ENCODE data around the gene NTRK2. TPM values are rescaled to one million over a fixed set of nuclear protein-coding genes. Genes with fewer than 3 reads are reported as not detected.

The NTRK2 gene
- total and polyA plus RNA-seq, 4 donors: 0.26 to 1.4 (median 0.56) TPM

- no peak for DNase-seq (ENCODE audit: low spot score)
- TF ChIP-seq HNF4G (IDR thresholded peaks at IDR 0.05) (no peak), FOXA2 (IDR thresholded peaks at IDR 0.05) (no peak), REST (IDR thresholded peaks at IDR 0.05) (no peak), GABPA (IDR thresholded peaks at IDR 0.05 in 1 of 2, conservative IDR thresholded peaks at IDR 0.05 in 1 of 2) (no peak), FOXA1 (IDR thresholded peaks at IDR 0.05) (no peak), SP1 (IDR thresholded peaks at IDR 0.05) (no peak), RXRA (IDR thresholded peaks at IDR 0.05) (no peak), YY1 (IDR thresholded peaks at IDR 0.05) (no peak), TAF1 (conservative IDR thresholded peaks at IDR 0.05) (no peak), MAX (IDR thresholded peaks at IDR 0.05) (no peak), JUND (IDR thresholded peaks at IDR 0.05) (no peak), HNF4A (conservative IDR thresholded peaks at IDR 0.05) (no peak), RAD21 (IDR thresholded peaks at IDR 0.05) (no peak), EGR1 (IDR thresholded peaks at IDR 0.05; ENCODE audit: low read depth in 2 of 2) (no peak), NR2F2 (IDR thresholded peaks at IDR 0.05) (no peak), ATF3 (IDR thresholded peaks at IDR 0.05) (no peak)
- no peaks in the 10 kb centered on the region for H3K9me3 ChIP-seq (ENCODE audit: control insufficient read depth in 4 of 4, low read length in 3 of 4)
- no peaks in the 10 kb centered on the region for H3K4me1 ChIP-seq (ENCODE audit: control insufficient read depth in 4 of 4, insufficient read depth in 4 of 4, low read length in 3 of 4)
- H3K36me3 ChIP-seq (ENCODE audit: control insufficient read depth in 4 of 4, insufficient read depth in 3 of 4, low read depth in 1 of 4, low read length in 3 of 4): no peaks in the 10 kb centered on the region
- H3K9ac ChIP-seq (ENCODE audit: low read depth in 1 of 2, low read length in 2 of 2): no peak overlapping the region
- H3K27ac ChIP-seq (ENCODE audit: low read depth in 1 of 2, low read length in 2 of 2): no peak overlapping the region
- WGBS: 88% methylated on average over 1 of the region's 1 CpG
- H3K27me3 ChIP-seq (ENCODE audit: control insufficient read depth in 4 of 4, insufficient read depth in 4 of 4, low read length in 3 of 4): peaks cover 0 to 2% (median 0%) of the 10 kb centered on the region in 4 donors
- H3K4me3 ChIP-seq (ENCODE audit: low read depth in 1 of 3, low read length in 3 of 3): no peak overlapping the region
These were observed 338.2 kb downstream of the NTRK2 start for GRCh38 chr9:85007748-85008147.

GRCh38 chr9:85008215-85008614, 338.7 kb downstream of the NTRK2 start:
- H3K27ac ChIP-seq (ENCODE audit: low read depth in 1 of 2, low read length in 2 of 2): no peak overlapping the region
- WGBS: 89% methylated on average over 3 of the region's 3 CpGs
- peaks cover 0 to 2% (median 0%) of the 10 kb centered on the region in 4 donors for H3K27me3 ChIP-seq (ENCODE audit: control insufficient read depth in 4 of 4, insufficient read depth in 4 of 4, low read length in 3 of 4)
- H3K9me3 ChIP-seq (ENCODE audit: control insufficient read depth in 4 of 4, low read length in 3 of 4): no peaks in the 10 kb centered on the region
- no peaks in the 10 kb centered on the region for H3K4me1 ChIP-seq (ENCODE audit: control insufficient read depth in 4 of 4, insufficient read depth in 4 of 4, low read length in 3 of 4)
- TF ChIP-seq ZBTB33 (IDR thresholded peaks at IDR 0.05) (no peak), RAD21 (IDR thresholded peaks at IDR 0.05) (no peak), CTCF (IDR thresholded peaks at IDR 0.05; ENCODE audit: low read depth, low read length, missing input control) (no peak), TAF1 (conservative IDR thresholded peaks at IDR 0.05) (no peak), EGR1 (IDR thresholded peaks at IDR 0.05; ENCODE audit: low read depth in 2 of 2) (no peak), FOXA2 (IDR thresholded peaks at IDR 0.05) (no peak), SP1 (IDR thresholded peaks at IDR 0.05) (no peak), ATF3 (IDR thresholded peaks at IDR 0.05) (no peak), GABPA (IDR thresholded peaks at IDR 0.05 in 1 of 2, conservative IDR thresholded peaks at IDR 0.05 in 1 of 2) (no peak), HNF4G (IDR thresholded peaks at IDR 0.05) (no peak), RXRA (IDR thresholded peaks at IDR 0.05) (no peak), FOXA1 (IDR thresholded peaks at IDR 0.05) (no peak), JUND (IDR thresholded peaks at IDR 0.05) (no peak), NR2F2 (IDR thresholded peaks at IDR 0.05) (no peak), HNF4A (conservative IDR thresholded peaks at IDR 0.05) (no peak), REST (IDR thresholded peaks at IDR 0.05) (no peak), YY1 (IDR thresholded peaks at IDR 0.05) (no peak), MAX (IDR thresholded peaks at IDR 0.05) (no peak)
- no peak overlapping the region for H3K4me3 ChIP-seq (ENCODE audit: low read depth in 1 of 3, low read length in 3 of 3)
- H3K9ac ChIP-seq (ENCODE audit: low read depth in 1 of 2, low read length in 2 of 2): no peak overlapping the region
- DNase-seq (ENCODE audit: low spot score): no peak
- H3K36me3 ChIP-seq (ENCODE audit: control insufficient read depth in 4 of 4, insufficient read depth in 3 of 4, low read depth in 1 of 4, low read length in 3 of 4): no peaks in the 10 kb centered on the region
